GM23338 (cell line): ENCODE measurements around the gene GNL2. TPM values are rescaled to one million over a fixed set of nuclear protein-coding genes. Genes with fewer than 3 reads are reported as not detected.

Experiments
- ATAC-seq: fragments of 200-7000 bp; cut with Tn5 transposase; 3 replicates; pipeline ENCODE4 v1.9.1; 2020
- DNase-seq: peaks from one replicate; pipeline ENCODE4 v3.0.0-alpha.2; 2015; ENCODE audit warnings: low spot score
- H2AFZ ChIP-seq: fragments of 200-600 bp; sonication (generic); 2 replicates; pipeline ENCODE4 v1.8.0; 2016; ENCODE audit warnings: antibody characterized with exemption, mild to moderate bottlenecking, moderate library complexity
- H3F3A ChIP-seq: fragments of 200-600 bp; sonication (generic); replicated peaks from 2 replicates; pipeline ENCODE4 v1.8.0; 2017; ENCODE audit warnings: antibody characterized with exemption, mixed run types, low read depth
- H3K27ac ChIP-seq: fragments of 200-600 bp; sonication (generic); 2 replicates; pipeline ENCODE4 v1.6.1; 2016; ENCODE audit warnings: low read depth
- H3K27me3 ChIP-seq: fragments of 200-600 bp; sonication (generic); 2 replicates; pipeline ENCODE4 v1.8.0; 2016; ENCODE audit warnings: mild to moderate bottlenecking, mixed run types, moderate library complexity; ENCODE audit not compliant: insufficient read depth
- H3K36me3 ChIP-seq: fragments of 200-600 bp; sonication (generic); 2 replicates; pipeline ENCODE4 v1.8.0; 2016; ENCODE audit warnings: mild to moderate bottlenecking; ENCODE audit not compliant: insufficient read depth
- H3K4me1 ChIP-seq: fragments of 200-600 bp; sonication (generic); 2 replicates; pipeline ENCODE4 v1.8.0; 2016; ENCODE audit warnings: mild to moderate bottlenecking, moderate library complexity; ENCODE audit not compliant: insufficient read depth
- H3K4me2 ChIP-seq: fragments of 200-600 bp; sonication (generic); 2 replicates; pipeline ENCODE4 v1.7.1; 2017; ENCODE audit warnings: mixed run types
- H3K4me3 ChIP-seq: fragments of 200-600 bp; sonication (generic); 2 replicates; pipeline ENCODE4 v1.6.1; 2016; ENCODE audit warnings: mixed run types
- H3K79me2 ChIP-seq: fragments of 200-600 bp; sonication (generic); replicated peaks from 2 replicates; pipeline ENCODE4 v1.8.0; 2017; ENCODE audit warnings: mild to moderate bottlenecking; ENCODE audit not compliant: insufficient read depth
- H3K9me2 ChIP-seq: fragments of 200-600 bp; sonication (generic); 2 replicates; pipeline ENCODE4 v1.8.0; 2017; ENCODE audit not compliant: insufficient read depth
- H4K20me1 ChIP-seq: fragments of 200-600 bp; sonication (generic); replicated peaks from 2 replicates; pipeline ENCODE4 v1.8.0; 2017; ENCODE audit warnings: mild to moderate bottlenecking; ENCODE audit not compliant: insufficient read depth
- H3K27ac Mint-ChIP-seq: 2 replicates; pipeline ENCODE4 v1.8.0; 2020; ENCODE audit warnings: inconsistent platforms, mild to moderate bottlenecking, moderate library complexity, mixed read lengths
- H3K27me3 Mint-ChIP-seq: 3 replicates; pipeline ENCODE4 v1.8.0; 2022; ENCODE audit warnings: low read depth, mild to moderate bottlenecking, moderate library complexity, mixed read lengths, inconsistent platforms; ENCODE audit not compliant: insufficient read depth, poor library complexity
- H3K36me3 Mint-ChIP-seq: 3 replicates; pipeline ENCODE4 v1.8.0; 2021; ENCODE audit warnings: low read depth, mild to moderate bottlenecking, inconsistent platforms, moderate library complexity, mixed read lengths
- H3K4me1 Mint-ChIP-seq: 3 replicates; pipeline ENCODE4 v1.8.0; 2020; ENCODE audit warnings: mild to moderate bottlenecking, inconsistent platforms, mixed read lengths
- H3K4me3 Mint-ChIP-seq: 3 replicates; pipeline ENCODE4 v1.8.0; 2021; ENCODE audit warnings: moderate library complexity, mild to moderate bottlenecking, inconsistent platforms, mixed read lengths
- H3K9me3 Mint-ChIP-seq: 3 replicates; pipeline ENCODE4 v1.8.0; 2020; ENCODE audit warnings: moderate library complexity, mild to moderate bottlenecking, inconsistent platforms, mixed read lengths
- CREB1 ChIP-seq: fragments of 250-450 bp; sonication (Bioruptor Pico); IDR thresholded peaks from 2 replicates; pipeline ENCODE4 v1.5.0; 2020; ENCODE audit warnings: low read depth, mild to moderate bottlenecking, moderate library complexity
- EZH2phosphoT487 ChIP-seq: fragments of 200-600 bp; sonication (generic); IDR thresholded peaks from one replicate; pipeline ENCODE4 v1.8.1; 2018; ENCODE audit warnings: antibody characterized with exemption; ENCODE audit not compliant: unreplicated experiment
- JUNB ChIP-seq: IDR thresholded peaks from one replicate; pipeline ENCODE4 v1.6.1; 2016; ENCODE audit warnings: antibody characterized with exemption; ENCODE audit not compliant: unreplicated experiment
- NANOG ChIP-seq: IDR thresholded peaks from 2 replicates; pipeline ENCODE4 v1.6.1; 2016; ENCODE audit warnings: antibody characterized with exemption, borderline replicate concordance
- ZNF114 ChIP-seq: fragments of 250-450 bp; sonication (Bioruptor Pico); IDR thresholded peaks from 2 replicates; pipeline ENCODE4 v1.5.0; 2020; ENCODE audit warnings: mild to moderate bottlenecking, moderate library complexity
- polyA plus RNA-seq: library from polyadenylated mRNA; unstranded; fragments of >200 nt; fragmentation: Nextera tagmentation; extraction: Ambion mirVana; gene quantifications from 2 replicates; pipeline ENCODE4 v1.2.1, GENCODE V29; 2016
- total RNA-seq: library from RNA; depleted of rRNA; stranded (reverse); fragments of >200 nt; shearing (Covaris generic); gene quantifications from 2 replicates; pipeline ENCODE4 v1.2.3, GENCODE V29; 2014
- TF ChIP-seq, protein P1 (sequence below): fragments of 250-450 bp; sonication (Bioruptor Pico); IDR thresholded peaks from 2 replicates; pipeline ENCODE4 v1.5.0; 2020; ENCODE audit warnings: mild to moderate bottlenecking, moderate library complexity

GNL2 gene
- total and polyA plus RNA-seq, 2 experiments from 2014 or later: 78.4 to 121 TPM

DNA sequence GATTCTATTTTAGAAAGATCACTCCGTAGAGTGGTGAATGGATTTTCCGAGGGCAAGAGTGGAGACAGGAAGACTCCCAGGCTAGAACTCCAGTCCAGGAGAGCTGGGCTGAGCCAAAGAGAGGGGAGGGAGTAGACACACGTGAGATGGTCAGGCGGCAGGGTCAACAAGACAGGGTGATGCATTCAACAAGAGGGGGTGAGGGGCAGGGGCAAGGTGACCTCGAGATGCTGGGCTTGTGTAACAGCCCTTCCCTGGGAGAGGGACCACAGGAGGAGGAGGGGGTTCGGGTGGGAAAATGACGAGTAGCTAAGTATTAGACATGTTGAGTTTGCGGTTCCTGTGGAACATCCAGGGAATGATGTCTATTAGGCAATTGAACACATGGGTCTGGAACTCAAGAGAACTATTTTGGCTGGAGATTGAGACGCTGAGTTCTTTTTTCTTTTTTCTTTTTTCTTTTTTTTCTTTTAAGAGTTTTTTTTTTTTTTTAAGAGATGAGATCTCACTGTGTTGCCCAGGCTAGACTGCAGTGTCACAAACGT is 25.7 kb upstream of the GNL2 start:
- Histone ChIP-seq H3K27me3 (peaks cover 27% of the 10 kb centered on the region; the same call in 1 of the 2 replicates), H3K4me2 (no peak overlapping the region), H3K27ac (no peak overlapping the region), H4K20me1 (no peaks in the 10 kb centered on the region; the same call in 1 of the 2 replicates), H3F3A (no peaks in the 10 kb centered on the region), H3K36me3 (no peaks in the 10 kb centered on the region), H3K4me1 (no peaks in the 10 kb centered on the region), H3K79me2 (no peaks in the 10 kb centered on the region), H3K9me2 (no peaks in the 10 kb centered on the region), H3K4me3 (no peak overlapping the region), H2AFZ (no peak overlapping the region)
- Mint-ChIP-seq H3K4me1 (no peaks in the 10 kb centered on the region), H3K27ac (no peak overlapping the region), H3K27me3 (peaks cover 14% of the 10 kb centered on the region), H3K36me3 (no peaks in the 10 kb centered on the region), H3K9me3 (no peaks in the 10 kb centered on the region), H3K4me3 (no peak overlapping the region)
- ATAC-seq (no peak), DNase-seq (no peak)
- TF ChIP-seq ZNF114 (CRISPR knock-in tag) (no peak), NANOG (no peak)

DNA sequence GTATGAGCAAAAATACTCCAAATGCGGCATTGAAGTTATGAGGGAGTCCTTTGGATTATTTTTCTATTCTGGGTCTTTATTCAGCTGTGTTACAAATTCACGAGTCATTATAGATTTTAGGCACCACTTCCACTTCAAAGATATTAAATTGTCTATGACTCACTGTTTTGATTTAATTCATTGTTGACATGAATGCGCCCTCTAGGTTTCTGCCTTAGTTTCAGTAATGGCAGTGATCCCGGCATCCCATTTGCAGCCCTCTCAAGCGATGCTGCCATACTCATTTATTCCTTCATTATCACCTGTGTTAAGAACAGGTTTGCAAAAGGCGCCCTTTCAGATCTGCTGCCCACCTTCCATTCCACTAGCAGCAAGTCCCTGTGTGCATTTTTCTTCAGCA is 25.0 kb upstream of the GNL2 start:
- TF ChIP-seq CREB1 (CRISPR knock-in tag) (no peak), JUNB (no peak), EZH2phosphoT487 (no peak)
- TF ChIP-seq, protein P1, sequence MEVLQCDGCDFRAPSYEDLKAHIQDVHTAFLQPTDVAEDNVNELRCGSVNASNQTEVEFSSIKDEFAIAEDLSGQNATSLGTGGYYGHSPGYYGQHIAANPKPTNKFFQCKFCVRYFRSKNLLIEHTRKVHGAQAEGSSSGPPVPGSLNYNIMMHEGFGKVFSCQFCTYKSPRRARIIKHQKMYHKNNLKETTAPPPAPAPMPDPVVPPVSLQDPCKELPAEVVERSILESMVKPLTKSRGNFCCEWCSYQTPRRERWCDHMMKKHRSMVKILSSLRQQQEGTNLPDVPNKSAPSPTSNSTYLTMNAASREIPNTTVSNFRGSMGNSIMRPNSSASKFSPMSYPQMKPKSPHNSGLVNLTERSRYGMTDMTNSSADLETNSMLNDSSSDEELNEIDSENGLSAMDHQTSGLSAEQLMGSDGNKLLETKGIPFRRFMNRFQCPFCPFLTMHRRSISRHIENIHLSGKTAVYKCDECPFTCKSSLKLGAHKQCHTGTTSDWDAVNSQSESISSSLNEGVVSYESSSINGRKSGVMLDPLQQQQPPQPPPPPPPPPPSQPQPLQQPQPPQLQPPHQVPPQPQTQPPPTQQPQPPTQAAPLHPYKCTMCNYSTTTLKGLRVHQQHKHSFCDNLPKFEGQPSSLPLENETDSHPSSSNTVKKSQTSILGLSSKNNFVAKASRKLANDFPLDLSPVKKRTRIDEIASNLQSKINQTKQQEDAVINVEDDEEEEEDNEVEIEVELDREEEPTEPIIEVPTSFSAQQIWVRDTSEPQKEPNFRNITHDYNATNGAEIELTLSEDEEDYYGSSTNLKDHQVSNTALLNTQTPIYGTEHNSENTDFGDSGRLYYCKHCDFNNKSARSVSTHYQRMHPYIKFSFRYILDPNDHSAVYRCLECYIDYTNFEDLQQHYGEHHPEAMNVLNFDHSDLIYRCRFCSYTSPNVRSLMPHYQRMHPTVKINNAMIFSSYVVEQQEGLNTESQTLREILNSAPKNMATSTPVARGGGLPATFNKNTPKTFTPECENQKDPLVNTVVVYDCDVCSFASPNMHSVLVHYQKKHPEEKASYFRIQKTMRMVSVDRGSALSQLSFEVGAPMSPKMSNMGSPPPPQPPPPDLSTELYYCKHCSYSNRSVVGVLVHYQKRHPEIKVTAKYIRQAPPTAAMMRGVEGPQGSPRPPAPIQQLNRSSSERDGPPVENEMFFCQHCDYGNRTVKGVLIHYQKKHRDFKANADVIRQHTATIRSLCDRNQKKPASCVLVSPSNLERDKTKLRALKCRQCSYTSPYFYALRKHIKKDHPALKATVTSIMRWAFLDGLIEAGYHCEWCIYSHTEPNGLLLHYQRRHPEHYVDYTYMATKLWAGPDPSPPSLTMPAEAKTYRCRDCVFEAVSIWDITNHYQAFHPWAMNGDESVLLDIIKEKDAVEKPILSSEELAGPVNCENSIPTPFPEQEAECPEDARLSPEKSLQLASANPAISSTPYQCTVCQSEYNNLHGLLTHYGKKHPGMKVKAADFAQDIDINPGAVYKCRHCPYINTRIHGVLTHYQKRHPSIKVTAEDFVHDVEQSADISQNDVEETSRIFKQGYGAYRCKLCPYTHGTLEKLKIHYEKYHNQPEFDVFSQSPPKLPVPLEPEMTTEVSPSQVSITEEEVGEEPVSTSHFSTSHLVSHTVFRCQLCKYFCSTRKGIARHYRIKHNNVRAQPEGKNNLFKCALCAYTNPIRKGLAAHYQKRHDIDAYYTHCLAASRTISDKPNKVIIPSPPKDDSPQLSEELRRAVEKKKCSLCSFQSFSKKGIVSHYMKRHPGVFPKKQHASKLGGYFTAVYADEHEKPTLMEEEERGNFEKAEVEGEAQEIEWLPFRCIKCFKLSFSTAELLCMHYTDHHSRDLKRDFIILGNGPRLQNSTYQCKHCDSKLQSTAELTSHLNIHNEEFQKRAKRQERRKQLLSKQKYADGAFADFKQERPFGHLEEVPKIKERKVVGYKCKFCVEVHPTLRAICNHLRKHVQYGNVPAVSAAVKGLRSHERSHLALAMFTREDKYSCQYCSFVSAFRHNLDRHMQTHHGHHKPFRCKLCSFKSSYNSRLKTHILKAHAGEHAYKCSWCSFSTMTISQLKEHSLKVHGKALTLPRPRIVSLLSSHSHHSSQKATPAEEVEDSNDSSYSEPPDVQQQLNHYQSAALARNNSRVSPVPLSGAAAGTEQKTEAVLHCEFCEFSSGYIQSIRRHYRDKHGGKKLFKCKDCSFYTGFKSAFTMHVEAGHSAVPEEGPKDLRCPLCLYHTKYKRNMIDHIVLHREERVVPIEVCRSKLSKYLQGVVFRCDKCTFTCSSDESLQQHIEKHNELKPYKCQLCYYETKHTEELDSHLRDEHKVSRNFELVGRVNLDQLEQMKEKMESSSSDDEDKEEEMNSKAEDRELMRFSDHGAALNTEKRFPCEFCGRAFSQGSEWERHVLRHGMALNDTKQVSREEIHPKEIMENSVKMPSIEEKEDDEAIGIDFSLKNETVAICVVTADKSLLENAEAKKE (CRISPR knock-in tag): no peak
- no peak for ATAC-seq
- no peak for DNase-seq
- no peaks in the 10 kb centered on the region for H3K9me2 ChIP-seq
- H3K4me1 ChIP-seq: no peaks in the 10 kb centered on the region
- H3F3A ChIP-seq: no peaks in the 10 kb centered on the region
- Mint-ChIP-seq H3K27me3 (peaks cover 16% of the 10 kb centered on the region), H3K4me1 (no peaks in the 10 kb centered on the region), H3K27ac (no peak overlapping the region), H3K36me3 (no peaks in the 10 kb centered on the region), H3K9me3 (no peaks in the 10 kb centered on the region), H3K4me3 (no peak overlapping the region)
- H4K20me1 ChIP-seq: no peaks in the 10 kb centered on the region; the same call in 1 of the 2 replicates
- no peaks in the 10 kb centered on the region for H3K79me2 ChIP-seq
- no peak overlapping the region for H2AFZ ChIP-seq
- H3K27me3 ChIP-seq: peaks cover 22% of the 10 kb centered on the region; the same call in 1 of the 2 replicates
- no peaks in the 10 kb centered on the region for H3K36me3 ChIP-seq
- H3K4me3 ChIP-seq: no peak overlapping the region
- H3K4me2 ChIP-seq: no peak overlapping the region
- H3K27ac ChIP-seq: no peak overlapping the region
